IMR-90 (cell line): ENCODE measurements around the gene RAB25. TPM values are rescaled to one million over a fixed set of nuclear protein-coding genes. Genes with fewer than 3 reads are reported as not detected.

Experiments used
- ATAC-seq: fragments of 200-7000 bp; cut with Tn5 transposase; 2 replicates; pipeline ENCODE4 v1.9.1; 2020; ENCODE audit warnings: low read depth, mild to moderate bottlenecking, moderate library complexity
- BruUV-seq: library from RNA; stranded (reverse); fragments of 400-500 nt; replicated peaks from 2 replicates; lab custom pipeline; 2021; lab: Mats Ljungman, UMichigan
- CTCF ChIA-PET: fragments of 300-600 bp; formaldehyde crosslinking; extraction: SDS; loops from one replicate; lab custom pipeline; 2021; ENCODE audit warnings: antibody characterized with exemption; lab: Yijun Ruan, JAX
- POLR2A ChIA-PET: fragments of 300-600 bp; sonication (Branson Sonifier 250); formaldehyde crosslinking; loops from one replicate; lab custom pipeline; 2022; ENCODE audit warnings: antibody characterized with exemption; ENCODE audit not compliant: unreplicated experiment; lab: Charles Lee
- DNase-seq: peaks from one replicate; pipeline ENCODE4 v3.0.0; 2013
- H2AFZ ChIP-seq: replicated peaks from 2 replicates; pipeline ENCODE3; 2013; ENCODE audit warnings: low read length, mild to moderate bottlenecking; ENCODE audit not compliant: poor library complexity
- H2AK5ac ChIP-seq: 2 replicates; pipeline ENCODE4 v1.6.1; 2013; ENCODE audit warnings: low read depth, low read length, inconsistent platforms
- H2AK9ac ChIP-seq: replicated peaks from 2 replicates; pipeline ENCODE3; 2013; ENCODE audit warnings: mild to moderate bottlenecking, low read depth, low read length, moderate library complexity; ENCODE audit not compliant: poor library complexity
- H2BK120ac ChIP-seq: 2 replicates; pipeline ENCODE4 v1.6.1; 2013; ENCODE audit warnings: low read depth, low read length, inconsistent platforms
- H2BK15ac ChIP-seq: 3 replicates; pipeline ENCODE4 v1.6.1; 2013; ENCODE audit warnings: low read depth, low read length, inconsistent platforms
- H2BK20ac ChIP-seq: 2 replicates; pipeline ENCODE4 v1.6.1; 2013; ENCODE audit warnings: low read depth, mild to moderate bottlenecking, inconsistent platforms, low read length, moderate library complexity
- H2BK5ac ChIP-seq: 2 replicates; pipeline ENCODE4 v1.6.1; 2013; ENCODE audit warnings: mild to moderate bottlenecking, low read depth, low read length, inconsistent platforms; ENCODE audit not compliant: poor library complexity, severe bottlenecking
- H3K14ac ChIP-seq: replicated peaks from 2 replicates; pipeline ENCODE4 v1.6.1; 2013; ENCODE audit warnings: low read depth, low read length, inconsistent platforms
- H3K18ac ChIP-seq: 2 replicates; pipeline ENCODE4 v1.6.1; 2013; ENCODE audit warnings: low read depth, low read length, control low read depth
- H3K23ac ChIP-seq: 2 replicates; pipeline ENCODE4 v1.6.1; 2013; ENCODE audit warnings: low read depth, low read length, inconsistent platforms
- H3K27ac ChIP-seq: 2 replicates; pipeline ENCODE4 v1.5.1; 2013; ENCODE audit warnings: mild to moderate bottlenecking, control low read depth, low read length; ENCODE audit not compliant: insufficient read depth
- H3K27me3 ChIP-seq: 2 replicates; pipeline ENCODE4 v1.6.1; 2013; ENCODE audit warnings: low read length; ENCODE audit not compliant: control insufficient read depth, insufficient read depth
- H3K36me3 ChIP-seq: 2 replicates; pipeline ENCODE4 v1.6.1; 2013; ENCODE audit warnings: low read length, mixed read lengths; ENCODE audit not compliant: control insufficient read depth, insufficient read depth
- H3K4ac ChIP-seq: 2 replicates; pipeline ENCODE4 v1.6.1; 2013; ENCODE audit warnings: low read depth, low read length, inconsistent platforms
- H3K4me1 ChIP-seq: 2 replicates; pipeline ENCODE4 v1.6.1; 2013; ENCODE audit warnings: low read length, mixed read lengths; ENCODE audit not compliant: control insufficient read depth, insufficient read depth
- H3K4me2 ChIP-seq: 2 replicates; pipeline ENCODE4 v1.6.1; 2013; ENCODE audit warnings: low read depth, mild to moderate bottlenecking, control low read depth, low read length, moderate library complexity
- H3K4me3 ChIP-seq: 2 replicates; pipeline ENCODE4 v1.5.1; 2013; ENCODE audit warnings: low read depth, mild to moderate bottlenecking, control low read depth, low read length, moderate library complexity; ENCODE audit not compliant: insufficient read depth
- H3K56ac ChIP-seq: 2 replicates; pipeline ENCODE4 v1.6.1; 2013; ENCODE audit warnings: low read length, inconsistent platforms; ENCODE audit not compliant: insufficient read depth; ENCODE audit errors: extremely low read depth
- H3K79me1 ChIP-seq, 2 experiments: 2 replicates each; pipeline ENCODE4 v1.6.1; 2013; ENCODE audit warnings: low read length in 2 of 2, inconsistent platforms in 1 of 2, low read depth in 1 of 2
- H3K9ac ChIP-seq: 2 replicates; pipeline ENCODE4 v1.6.1; 2013; ENCODE audit warnings: low read depth, low read length, control low read depth
- H3K9me1 ChIP-seq: 2 replicates; pipeline ENCODE4 v1.6.1; 2013; ENCODE audit warnings: low read length, inconsistent platforms; ENCODE audit not compliant: insufficient read depth
- H3K9me3 ChIP-seq: 2 replicates; pipeline ENCODE4 v1.6.1; 2013; ENCODE audit warnings: low read length; ENCODE audit not compliant: control insufficient read depth, insufficient read depth
- H4K20me1 ChIP-seq: 2 replicates; pipeline ENCODE4 v1.6.1; 2013; ENCODE audit warnings: low read length, inconsistent platforms; ENCODE audit not compliant: insufficient read depth
- H4K5ac ChIP-seq: 2 replicates; pipeline ENCODE4 v1.6.1; 2013; ENCODE audit warnings: mild to moderate bottlenecking, low read depth, low read length, control low read depth
- H4K8ac ChIP-seq, 2 experiments: 2 replicates each; pipeline ENCODE4 v1.6.1; 2013; ENCODE audit warnings: low read depth in 2 of 2, low read length in 2 of 2, control low read depth in 1 of 2, inconsistent platforms in 1 of 2
- H4K91ac ChIP-seq: 2 replicates; pipeline ENCODE4 v1.6.1; 2013; ENCODE audit warnings: low read depth, low read length, inconsistent platforms; ENCODE audit not compliant: insufficient read depth
- CHD1 ChIP-seq: IDR thresholded peaks from 2 replicates; pipeline ENCODE4 v1.6.1; 2012; ENCODE audit warnings: low read depth, low read length, improper control_type of control experiment
- WGBS, 2 experiments: methylation state at CpG; one replicate each; pipeline versions ENCODE4 v1.1.5 to v1.1.7; 2013; ENCODE audit warnings: missing lambda C conversion rate in 2 of 2; ENCODE audit not compliant: insufficient read length in 1 of 2; ENCODE audit errors: extremely low coverage in 2 of 2; 5-methylcytosine and 5-hydroxymethylcytosine counted together
- dilution Hi-C: fragments of 300-500 bp; cut with HindIII; formaldehyde crosslinking; loops from one replicate; pipeline ENCODE4 v1.14.3; 2018; ENCODE audit warnings: low sequenced_read_pairs; ENCODE audit not compliant: unreplicated experiment
- in situ Hi-C: fragments of 300-500 bp; cut with MboI; formaldehyde crosslinking; loops from 3 replicates; pipeline ENCODE4 v1.14.3; 2019; ENCODE audit warnings: low sequenced_read_pairs, inconsistent platforms, mixed read lengths
- intact Hi-C: fragments of 100-400 bp; cut with micrococcal nuclease; formaldehyde crosslinking; loops from 2 replicates; pipeline ENCODE4 v1.10.0; 2022
- polyA plus RNA-seq, 3 experiments: library from polyadenylated mRNA; depleted of rRNA; stranded (reverse); fragments of >200 nt; gene quantifications; 2 replicates each; pipeline ENCODE4 v1.2.3, GENCODE V29; 2012; ENCODE audit warnings: low replicate concordance in 1 of 3
- total RNA-seq: library from RNA; depleted of rRNA; stranded (reverse); fragments of >200 nt; gene quantifications from 2 replicates; pipeline ENCODE4 v1.2.3, GENCODE V29; 2012

The RAB25 gene
- total and polyA plus RNA-seq, 2 of the 4 experiments (the other 2 are of a cell fraction), result not detected

DNA sequence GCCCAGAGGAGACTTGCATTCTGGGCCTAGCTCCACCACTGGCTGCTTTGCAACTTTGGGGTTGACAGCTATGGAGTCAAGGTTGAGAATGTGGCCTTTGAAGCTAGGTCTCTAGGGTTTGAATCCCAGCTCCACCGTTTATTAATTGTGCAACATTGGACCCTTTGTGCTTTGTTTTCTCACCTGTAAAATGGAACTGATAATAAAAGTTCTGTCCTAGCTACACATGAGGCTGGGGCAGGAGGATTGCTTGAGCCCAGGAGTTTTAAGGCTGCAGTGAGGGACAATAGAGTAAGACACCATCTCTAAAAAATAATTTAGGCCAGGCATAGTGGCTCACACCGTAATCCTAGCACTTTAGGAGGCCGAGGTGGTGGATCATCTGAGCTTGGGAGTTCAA, 38.3 kb downstream of the RAB25 start:
- no peak for TF ChIP-seq CHD1
- in situ Hi-C loops (loop anchor here (5.0 kb wide), 2 partner anchors 33 to 218 kb away; no protein-coding TSS in a partner anchor), dilution Hi-C loops (no loop called here), intact Hi-C loops (loop anchor here (10.0 kb wide), 1 partner anchor 216 kb away; no protein-coding TSS in a partner anchor)
- Histone ChIP-seq H3K14ac (no peak overlapping the region), H3K4me1 (peaks cover 32% of the 10 kb centered on the region), H2BK120ac (no peak overlapping the region), H2AK5ac (no peak overlapping the region), H3K4ac (no peak overlapping the region), H3K9me1 (peaks cover 36% of the 10 kb centered on the region), H3K27ac (no peak overlapping the region), H2BK20ac (no peak overlapping the region), H3K36me3 (peaks cover 2% of the 10 kb centered on the region; the same call in 1 of the 2 replicates), H2BK15ac (no peak overlapping the region), H4K91ac (no peak overlapping the region), H2AFZ (no peak overlapping the region), H3K4me3 (no peak overlapping the region), H3K27me3 (no peaks in the 10 kb centered on the region), H3K9ac (no peak overlapping the region), H2AK9ac (no peak overlapping the region), H2BK5ac (no peak overlapping the region), H4K8ac (no peak overlapping the region), H3K79me1 (peaks cover 23 to 70% of the 10 kb centered on the region in 2 experiments), H4K5ac (no peak overlapping the region), H3K18ac (no peak overlapping the region), H4K20me1 (no peaks in the 10 kb centered on the region), H3K9me3 (no peaks in the 10 kb centered on the region), H3K56ac (no peak overlapping the region), H3K23ac (no peak overlapping the region), H3K4me2 (no peak overlapping the region)
- ATAC-seq, result no peak
- no peak for DNase-seq
- WGBS, 2 experiments, result no CpG with 5 or more reads among the region's 3 CpGs
- no TSS peak for BruUV-seq
- CTCF ChIA-PET, result interaction anchor here (0.8 to 5.6 kb wide), 2 partner anchors 9 to 30 kb away, joined by 3 to 64 read pairs; no protein-coding TSS in a partner anchor
- POLR2A ChIA-PET, result interaction anchor here (2.0 kb wide), 1 partner anchor 30 kb away, joined by 8 read pairs; no protein-coding TSS in a partner anchor
